Nucleus accumbens (tissue), 56 donors: ENCODE results near the gene TGM2.

ENCODE experiments used
- DNase-seq, 56 donors: peaks; one replicate each; lab custom pipeline; 2025; lab: John Stamatoyannopoulos, UW

Gene TGM2

DNA sequence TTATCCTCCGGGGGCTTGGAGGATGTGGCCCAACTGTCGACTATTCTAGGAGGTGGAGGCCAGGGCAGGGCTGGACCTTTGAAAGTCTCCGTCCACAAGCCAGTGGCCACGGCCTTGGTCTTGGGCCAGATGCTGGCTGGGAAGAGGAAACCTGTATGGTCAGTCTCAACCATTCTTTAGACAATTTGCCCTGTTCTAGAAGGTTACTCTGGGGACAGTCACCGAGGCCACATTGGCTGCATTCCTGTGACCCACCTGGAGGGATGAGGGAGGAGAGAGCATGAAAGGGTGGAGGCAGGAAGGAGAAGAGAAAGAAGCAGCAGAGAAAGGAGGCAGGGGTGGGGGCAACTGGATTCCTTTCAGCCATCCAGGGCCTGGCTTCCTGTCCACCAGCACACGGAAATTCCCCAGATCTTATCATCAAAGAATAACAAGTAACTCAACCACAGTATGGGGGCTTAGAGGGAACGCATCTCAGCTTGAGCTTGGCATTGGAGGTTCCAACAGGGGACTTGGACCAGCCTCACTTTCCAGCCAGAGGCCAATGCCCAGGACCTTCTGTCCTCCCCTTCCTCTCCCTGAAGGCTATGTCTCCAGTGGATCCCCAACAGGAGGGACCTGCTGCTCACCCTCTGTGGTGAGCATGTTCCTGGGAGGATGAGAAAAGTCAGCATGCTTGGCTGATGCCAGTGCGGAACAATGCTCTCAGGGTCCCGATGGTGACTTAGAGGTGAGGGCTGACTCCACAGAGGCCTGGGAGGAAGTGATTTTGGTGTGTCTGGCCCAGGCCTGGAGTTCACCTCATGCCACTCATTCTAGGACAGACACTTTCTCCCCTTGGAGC is 30.4 kb downstream of the TGM2 start:
- DNase-seq: no peak

DNA sequence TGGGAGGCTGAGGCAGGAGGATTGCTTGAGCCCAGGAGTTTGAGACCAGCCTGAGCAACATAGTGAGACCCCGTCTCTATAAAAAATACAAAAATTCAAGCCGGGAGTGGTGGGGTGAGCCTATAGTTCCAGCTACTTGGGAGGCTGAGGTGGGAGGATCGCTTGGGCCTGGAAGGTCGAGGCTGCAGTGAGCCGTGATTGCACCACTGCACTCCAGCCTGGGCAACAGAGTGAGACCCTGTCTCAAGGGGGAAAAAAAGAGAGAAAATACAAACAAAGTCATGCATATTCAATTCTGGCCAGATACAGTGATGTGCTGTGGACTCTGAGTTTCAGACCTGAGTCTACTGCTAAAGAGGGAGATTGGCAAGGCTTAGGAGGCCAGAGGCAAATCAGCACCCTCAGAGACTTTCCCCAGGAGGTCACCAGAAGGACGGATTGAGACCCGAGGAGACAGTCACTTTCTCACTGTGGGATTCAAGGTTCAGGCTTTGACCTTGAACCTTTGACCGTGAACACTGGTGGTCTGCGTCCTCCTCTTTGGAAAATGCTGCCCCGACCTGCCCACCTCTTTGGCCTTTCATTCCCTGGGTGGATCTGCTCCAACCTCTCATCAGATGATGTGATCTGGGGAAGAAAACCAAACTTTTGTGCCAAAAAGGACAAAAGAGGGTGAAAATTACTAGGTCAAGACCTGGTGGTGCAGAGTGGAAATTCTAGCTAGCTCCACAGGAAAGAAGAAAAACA is 31.2 kb downstream of the TGM2 start:
- DNase-seq: no peak

DNA sequence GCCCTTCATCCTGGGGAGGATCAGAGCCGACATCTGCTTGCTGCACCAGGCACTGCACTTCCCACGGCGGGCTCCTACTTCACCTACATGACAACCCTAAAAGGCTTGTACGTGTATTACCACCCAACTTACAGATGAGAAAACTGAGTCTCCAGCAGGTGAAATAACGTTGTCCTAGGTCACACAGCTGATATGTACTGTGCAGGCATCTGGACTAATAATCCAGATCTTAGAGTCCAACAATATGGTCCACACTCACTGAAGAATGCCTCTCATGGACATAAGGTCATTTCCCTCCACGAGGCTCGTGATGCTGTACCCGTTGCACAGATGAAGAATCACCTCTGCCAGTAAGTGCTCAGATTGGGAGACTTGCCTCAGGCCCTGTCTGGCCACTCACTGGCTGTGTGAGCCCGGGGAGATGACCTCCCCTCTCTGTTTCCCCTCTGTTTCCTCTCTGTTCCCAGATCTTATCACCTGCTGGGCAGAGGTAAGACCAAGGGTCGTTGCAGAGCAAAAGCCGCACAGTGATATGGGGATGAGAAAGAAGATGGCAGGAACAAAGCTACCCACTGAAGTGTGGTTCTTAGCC is 32.1 kb downstream of the TGM2 start:
- no peak for DNase-seq

DNA sequence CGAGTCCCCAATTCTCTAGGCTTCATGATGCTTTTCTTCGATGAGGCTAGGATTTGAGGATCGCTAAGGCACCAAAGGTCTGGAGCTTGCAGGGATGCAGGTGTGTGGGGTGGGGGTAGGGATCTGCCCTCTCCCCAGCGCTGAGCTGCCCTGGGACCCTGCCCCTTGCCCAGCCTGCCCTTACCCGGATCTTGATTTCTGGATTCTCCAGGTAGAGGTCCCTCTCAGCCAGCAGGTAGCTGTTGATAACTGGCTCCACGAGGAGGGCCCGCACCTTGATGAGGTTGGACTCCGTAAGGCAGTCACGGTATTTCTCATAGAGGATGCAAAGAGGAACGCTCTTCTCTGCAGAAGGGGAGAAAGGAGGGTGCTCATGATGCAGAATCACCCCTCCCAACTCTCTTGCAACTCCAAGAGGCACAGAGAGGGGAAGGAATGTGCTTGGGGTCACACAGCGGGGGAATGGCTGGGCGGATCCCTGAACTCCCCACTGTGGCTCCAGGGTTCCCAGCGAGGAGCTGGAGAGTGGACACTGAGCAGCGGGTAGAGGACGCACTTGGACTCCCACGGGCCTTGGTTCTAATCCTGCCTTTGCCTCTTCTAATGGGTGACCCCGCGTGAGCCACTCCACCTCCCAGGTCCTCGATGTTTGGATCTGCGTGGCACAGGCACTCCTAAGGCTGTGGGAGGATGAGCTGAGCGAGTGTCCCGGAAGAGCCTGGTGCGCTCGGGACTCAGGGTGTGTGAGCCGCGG is 32.7 kb downstream of the TGM2 start:
- DNase-seq: no peak

DNA sequence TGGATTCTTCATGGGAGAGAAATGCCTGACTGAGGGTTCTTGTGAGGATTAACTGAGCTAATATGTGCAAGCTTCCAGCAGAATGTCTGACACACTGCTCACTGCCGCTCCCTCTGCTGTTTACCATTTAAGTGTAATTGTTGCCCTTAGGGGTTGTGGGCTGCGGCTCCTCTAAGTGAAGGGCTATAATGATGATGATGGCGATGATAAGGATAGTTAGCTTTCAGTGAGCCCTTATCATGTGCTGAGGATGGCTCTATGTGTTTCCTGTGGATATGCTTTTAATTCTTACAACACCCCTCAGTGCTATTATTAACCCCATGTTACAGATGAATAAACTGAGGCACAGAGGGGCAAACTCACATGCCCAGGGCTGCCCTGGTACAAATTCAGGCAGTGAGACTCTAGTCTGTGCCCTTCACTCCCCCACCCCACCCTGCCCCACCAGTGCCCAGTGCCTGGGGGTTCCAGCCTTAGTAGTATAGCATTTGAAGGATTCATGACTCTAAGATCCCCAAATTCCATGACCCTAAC is 33.4 kb downstream of the TGM2 start:
- DNase-seq: no peak

DNA sequence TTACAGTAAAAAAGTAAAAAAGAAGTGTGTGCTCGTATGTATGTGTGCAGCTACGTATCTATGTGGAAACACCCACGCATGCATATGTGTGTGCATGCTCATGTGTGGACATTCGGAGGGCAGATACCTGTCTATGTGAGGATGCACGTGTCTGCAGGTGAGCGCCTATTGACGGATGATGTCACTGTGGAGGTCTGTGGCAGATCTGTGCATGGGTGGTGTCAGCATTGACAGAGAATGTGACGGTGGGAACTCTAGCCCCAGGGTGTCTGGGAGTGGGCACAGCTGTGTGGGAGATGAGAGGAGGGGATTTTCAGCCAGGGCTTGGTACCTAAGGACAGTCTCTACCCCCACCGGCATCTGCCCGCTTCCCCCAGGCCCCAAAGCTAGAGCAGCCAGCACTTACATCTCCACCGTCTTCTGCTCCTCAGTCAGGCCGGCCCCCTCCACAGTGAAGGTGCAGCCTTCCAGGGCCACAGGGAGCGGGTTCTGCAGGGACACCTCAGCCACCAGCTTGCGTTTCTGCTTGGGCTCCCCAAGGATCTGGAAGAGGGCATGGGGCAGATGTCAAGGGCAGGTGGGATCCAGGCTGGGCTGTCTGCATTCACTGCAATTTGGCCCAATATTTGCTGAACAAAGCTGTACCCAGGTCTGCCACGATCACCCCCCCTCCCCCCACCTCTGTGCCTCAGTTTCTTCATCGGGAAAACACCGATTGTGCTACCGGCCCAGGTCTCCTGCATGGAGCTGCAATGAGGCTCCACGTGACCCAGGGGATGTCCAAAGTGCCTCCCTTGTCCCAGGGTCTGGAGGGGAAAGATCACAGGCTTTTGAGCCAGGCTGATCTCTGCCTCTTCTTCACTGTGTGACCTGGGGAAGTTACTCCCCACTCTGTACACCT is 34.1 kb downstream of the TGM2 start:
- no peak for DNase-seq

DNA sequence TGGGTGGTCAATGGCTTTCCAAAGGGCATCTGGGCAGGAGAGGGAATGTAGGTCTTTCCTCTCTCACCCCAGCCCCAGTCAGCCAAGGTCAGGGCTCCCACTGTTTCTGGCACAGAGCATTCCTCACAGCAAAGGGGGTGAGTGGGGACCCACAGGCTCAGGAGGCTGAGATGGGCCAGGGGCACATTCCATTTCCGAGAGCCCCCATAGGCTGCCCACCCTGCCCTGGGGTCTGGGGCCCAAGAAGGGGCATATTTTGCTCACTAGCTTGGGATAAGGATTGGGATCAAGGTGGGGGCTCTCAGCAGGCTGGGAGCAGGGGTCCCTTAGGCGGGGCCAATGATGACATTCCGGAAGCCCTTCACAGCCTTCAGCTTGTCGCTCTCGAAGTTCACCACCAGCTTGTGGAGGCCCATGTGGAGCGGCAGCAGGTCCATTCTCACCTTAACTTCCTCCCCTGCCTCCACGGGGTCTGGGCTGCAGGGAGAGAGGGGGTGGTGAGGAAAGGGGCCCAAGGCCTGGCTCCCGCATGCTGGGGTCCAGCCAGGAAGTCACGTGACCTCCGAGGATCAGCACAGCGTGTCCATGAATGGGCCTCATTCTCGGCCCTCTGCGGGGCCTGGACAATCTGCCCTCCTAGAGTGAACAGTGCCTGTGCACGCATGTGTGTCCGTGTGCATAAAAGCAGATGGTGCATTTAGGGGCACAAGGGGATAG is 35.0 kb downstream of the TGM2 start:
- DNase-seq: no peak

DNA sequence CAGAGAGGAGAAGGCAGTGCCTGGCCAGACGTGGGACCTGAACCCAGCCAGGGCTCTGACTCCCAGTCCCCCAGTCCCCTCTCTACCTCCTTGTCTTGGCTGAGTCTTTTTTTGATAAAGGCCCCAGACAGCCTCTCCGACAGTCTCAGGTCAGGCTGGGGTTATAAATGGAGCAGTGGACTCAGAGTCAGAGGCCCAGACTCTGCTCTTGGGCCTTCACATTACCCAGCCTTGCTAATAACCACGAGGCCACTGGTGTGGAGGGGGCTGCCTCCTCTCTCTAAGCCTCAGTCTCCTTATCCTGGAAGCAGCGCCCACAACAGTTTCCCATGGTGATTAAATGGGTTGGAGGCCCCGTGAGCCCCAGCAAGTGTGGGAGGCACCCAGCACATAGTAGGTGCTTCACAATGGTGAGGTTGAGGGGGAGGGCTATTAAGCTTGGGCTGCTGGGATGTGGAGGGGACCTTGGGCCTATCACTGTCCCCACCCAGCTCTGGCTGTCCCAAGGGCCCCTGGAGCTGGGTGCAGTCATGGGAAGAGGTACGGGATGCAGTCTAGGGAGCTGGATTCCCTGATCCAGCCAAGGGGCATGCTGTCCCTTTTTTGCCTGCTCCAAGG is 35.7 kb downstream of the TGM2 start:
- no peak for DNase-seq

DNA sequence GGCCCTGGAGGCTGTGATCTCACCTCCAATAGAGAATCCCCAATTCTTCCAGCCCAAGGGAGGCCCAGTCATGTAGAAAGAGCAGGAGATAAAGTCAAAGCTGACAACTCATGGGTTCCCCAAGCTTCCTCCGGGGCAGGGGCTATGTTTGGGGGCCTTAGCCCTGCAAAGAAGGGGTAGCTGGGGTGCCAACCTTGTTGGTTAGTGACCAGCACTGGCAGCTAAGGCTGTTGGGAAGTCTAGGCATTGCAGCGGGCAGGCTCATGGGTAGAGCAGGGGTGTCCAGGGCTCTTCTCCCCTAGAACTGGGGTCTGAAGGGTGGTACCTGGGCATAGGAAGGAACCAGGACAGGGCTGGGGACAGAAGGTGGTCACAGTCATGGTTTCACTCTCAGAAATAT is 36.4 kb downstream of the TGM2 start:
- DNase-seq: no peak

DNA sequence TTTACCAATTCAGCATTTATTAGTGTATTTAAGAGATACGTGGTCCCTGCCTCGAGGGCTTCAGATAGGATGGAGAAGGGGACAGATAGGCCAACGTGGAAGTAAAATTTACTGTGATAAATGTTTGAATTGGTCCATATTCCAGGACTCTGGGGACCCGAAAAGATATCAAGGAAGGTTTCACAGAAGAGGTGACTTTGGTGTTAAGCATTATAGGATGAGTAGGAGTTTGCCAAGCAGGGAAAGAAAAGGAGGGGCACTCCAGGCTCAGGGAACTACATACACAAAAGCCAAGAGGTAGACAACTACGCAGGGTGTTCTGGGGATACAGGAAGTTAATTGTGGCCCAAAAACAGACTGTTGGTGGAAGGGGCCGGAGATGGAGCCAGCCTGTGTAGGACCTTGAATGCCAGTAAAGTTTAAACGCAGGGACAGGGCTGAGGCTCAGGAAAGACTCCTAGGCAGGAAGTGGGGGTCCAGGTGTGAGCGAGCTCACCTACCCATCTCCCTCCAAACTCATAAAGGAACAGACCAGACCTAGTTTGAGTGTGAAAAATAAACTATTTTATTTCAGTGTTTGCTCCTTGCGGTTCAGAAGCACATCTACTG is 37.0 kb downstream of the TGM2 start:
- DNase-seq: no peak

DNA sequence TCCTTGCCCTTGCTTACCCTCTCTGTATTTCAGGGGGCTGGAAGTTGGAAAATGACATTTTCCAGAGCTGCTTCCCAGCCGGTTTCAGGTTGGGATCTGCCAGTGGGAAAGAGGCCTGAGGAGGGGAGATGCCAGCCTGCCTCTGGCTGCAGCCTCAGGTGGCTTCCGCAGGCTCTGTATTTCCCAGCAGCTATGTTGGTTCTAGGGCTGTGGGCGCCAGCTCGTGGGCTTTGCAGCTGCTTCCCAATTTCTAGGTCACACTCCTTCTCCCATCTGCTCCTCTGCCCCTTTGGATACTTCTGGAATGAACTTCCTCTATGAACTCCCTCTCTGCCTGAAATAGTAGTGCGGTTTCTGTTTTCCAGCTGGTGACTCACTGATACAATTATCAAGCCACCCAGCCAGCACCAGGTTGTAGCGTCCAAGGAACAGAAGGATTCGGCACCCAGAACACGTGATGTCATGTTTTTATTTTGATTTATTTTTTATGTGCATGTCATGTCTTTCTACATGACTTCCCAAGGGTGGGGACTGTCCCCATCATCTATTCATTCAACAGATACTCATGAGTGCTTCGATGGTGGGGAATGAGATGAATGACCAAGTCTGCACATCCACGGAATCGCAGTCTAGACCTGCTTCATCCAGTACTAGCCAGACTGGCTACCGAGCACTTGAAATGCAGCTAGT is 38.0 kb downstream of the TGM2 start:
- DNase-seq: no peak

DNA sequence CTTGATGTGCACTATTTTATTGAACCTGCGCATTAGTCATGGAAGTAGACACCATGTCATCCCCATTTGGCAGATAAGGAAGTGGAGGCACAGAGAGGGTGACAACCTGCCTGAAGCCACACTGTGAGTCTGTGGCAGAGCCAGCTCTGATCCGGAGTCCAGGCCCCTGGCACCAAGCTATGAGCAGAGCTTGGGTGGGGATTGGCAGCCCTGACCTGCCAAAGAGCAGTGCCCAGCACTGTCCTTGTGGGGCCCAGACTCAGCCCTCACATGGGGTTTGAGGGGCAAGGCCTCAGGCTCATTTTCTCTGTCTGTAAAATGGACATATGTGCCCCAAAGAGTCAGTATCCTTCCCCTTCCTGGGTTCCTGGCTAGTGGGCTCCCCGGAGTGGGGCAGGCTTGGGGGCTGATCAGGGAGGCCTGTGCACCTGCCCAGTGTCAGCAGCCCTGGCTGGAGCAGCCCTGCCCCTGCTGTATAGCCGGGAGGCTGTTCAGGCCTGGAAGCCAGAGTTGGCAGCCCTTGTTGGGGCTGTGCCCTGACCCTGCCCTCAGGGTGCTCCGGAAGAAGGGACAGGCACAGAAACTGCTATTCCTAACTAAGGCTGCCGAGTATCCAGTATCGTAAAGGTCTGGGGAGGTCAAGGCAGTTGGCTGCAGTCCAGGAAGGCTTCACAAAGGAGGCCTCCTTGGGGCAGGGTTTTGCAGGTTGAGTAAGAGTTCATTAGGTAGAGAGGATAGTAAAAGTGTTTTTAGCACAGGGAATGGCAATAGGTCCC is 38.7 kb downstream of the TGM2 start:
- no peak for DNase-seq

DNA sequence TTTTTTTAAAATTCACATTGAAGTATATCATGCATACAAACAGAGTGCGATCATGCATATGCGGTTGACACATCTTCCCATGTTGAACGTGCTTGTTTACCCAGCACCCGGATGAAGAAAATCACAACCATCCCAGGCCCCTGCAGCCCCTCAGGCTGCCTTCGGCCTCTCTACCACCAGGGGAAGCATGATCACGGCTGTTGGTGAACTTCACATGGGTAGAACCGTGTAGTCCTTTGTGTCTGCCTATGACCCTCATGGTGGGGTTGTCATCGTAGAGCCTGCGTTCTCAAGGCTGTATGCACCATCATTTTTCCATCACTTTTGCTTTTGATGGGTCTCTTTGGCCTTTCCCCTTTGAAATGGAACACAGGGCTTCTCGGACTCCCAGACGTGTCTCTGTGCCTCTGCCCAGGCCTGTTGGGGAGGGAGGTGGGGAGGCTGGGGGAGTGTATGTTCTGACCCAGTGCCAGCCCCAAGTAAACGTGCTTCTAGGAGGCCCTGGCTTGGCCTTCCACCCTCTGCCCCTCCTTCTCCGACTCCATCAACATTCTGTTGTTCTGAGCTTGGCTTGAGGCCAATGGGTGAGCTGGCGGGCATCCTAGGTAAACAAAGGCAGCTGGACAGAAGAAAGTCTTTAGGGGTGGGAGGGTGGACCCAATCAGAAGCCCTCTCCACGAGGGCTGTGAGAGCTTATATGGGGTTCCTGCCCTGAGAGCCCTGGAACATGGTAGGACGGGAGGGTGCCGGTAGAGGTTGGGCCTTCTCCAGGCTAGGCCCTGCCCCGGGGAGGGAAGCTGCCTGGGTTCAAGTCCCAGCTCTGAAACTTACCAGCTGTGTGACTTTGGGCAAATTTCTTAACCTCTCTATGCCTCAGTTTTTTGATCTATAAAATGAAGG is 39.7 kb downstream of the TGM2 start:
- peak in 5 of 56 donors; percentile 6 to 38 (median 10) for DNase-seq

DNA sequence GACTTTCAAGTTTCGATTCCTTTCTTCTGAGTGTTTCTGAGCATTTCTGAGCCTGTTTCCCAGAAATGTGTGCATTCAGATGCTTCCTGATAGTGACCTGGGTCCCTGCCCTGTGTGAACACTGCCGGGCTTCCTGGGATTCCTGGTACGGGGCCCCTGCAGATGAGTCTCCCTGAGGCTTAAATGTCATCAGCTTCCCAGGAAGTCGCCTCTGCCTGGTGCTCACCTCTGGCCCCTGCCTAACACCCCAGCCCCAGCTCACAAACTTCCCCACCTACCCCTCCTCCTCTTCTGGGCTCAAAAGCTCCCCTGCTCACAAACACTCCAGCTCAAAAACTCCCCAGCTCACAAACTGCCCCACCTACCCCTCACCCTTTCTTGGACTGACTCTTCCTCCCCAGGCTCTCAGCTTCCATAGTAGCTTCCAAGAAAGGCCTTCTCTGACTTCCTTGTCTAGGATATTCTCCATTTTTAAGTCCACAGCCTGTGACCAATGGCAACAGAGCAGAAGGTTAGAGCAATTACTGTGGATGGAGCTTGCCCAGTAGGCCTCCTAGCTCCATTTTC is 42.0 kb downstream of the TGM2 start:
- no peak for DNase-seq

DNA sequence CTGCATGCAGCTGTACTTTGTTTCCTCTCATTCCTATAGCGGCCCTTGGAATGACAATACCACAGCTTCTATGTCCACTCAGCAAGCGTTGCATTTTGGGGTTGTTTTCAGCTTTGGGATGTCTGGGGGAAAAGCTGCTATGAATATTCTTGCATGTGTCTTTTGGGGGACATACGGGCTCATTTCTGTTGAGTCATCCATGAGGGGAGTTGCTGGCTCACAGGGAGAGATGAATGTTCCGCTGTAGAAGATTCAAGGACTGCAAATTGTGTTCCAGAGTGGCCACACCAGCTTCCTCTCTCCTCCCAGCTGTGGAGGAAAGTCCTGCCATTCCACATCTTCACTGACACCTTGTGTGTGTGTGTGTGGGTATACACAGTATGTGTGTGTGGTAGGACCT is 43.3 kb downstream of the TGM2 start:
- DNase-seq: no peak
